Measurements from ENCODE around the gene NECTIN4.
A peak's percentile ranks its signal among the peaks of the same experiment; 100 is the strongest.
"Not testable (repeated sequence)": the region's sequence is repeated elsewhere in the genome, so short reads cannot be mapped to it uniquely, and the experiment has no call there.

Gene NECTIN4

GRCh38 chr1:161119092-161119903, 29.9 kb upstream of the NECTIN4 start:
- H3K27ac ChIP-seq, result peak overlapping the region; percentile 96
- no peak for TF ChIP-seq ZFX (IDR thresholded peaks at IDR 0.05; ENCODE audit: borderline replicate concordance)
- TF ChIP-seq, protein P1, sequence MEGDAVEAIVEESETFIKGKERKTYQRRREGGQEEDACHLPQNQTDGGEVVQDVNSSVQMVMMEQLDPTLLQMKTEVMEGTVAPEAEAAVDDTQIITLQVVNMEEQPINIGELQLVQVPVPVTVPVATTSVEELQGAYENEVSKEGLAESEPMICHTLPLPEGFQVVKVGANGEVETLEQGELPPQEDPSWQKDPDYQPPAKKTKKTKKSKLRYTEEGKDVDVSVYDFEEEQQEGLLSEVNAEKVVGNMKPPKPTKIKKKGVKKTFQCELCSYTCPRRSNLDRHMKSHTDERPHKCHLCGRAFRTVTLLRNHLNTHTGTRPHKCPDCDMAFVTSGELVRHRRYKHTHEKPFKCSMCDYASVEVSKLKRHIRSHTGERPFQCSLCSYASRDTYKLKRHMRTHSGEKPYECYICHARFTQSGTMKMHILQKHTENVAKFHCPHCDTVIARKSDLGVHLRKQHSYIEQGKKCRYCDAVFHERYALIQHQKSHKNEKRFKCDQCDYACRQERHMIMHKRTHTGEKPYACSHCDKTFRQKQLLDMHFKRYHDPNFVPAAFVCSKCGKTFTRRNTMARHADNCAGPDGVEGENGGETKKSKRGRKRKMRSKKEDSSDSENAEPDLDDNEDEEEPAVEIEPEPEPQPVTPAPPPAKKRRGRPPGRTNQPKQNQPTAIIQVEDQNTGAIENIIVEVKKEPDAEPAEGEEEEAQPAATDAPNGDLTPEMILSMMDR (IDR thresholded peaks at IDR 0.05), result peak; percentile 72

- no peak for TF ChIP-seq ZFX (IDR thresholded peaks at IDR 0.05; ENCODE audit: borderline replicate concordance)
- TF ChIP-seq, protein P1 (IDR thresholded peaks at IDR 0.05), result no peak
- H3K27ac ChIP-seq, result peak within 1 kb of the TSS; percentile 96
These were observed 28.6 kb upstream of the NECTIN4 start, which contains the start of the genes NIT1 and PFDN2 for GRCh38 chr1:161117759-161118581. Gene NIT1, plus strand, starts transcription at chr1:161118105. Its CDS starts 72 bp downstream, at chr1:161118177. Gene PFDN2, minus strand, starts transcription at chr1:161118037. Its CDS starts 11 bp downstream, at chr1:161118026.

GRCh38 chr1:161115961-161116360, 26.6 kb upstream of the NECTIN4 start:
- H3K27ac ChIP-seq, result not testable (repeated sequence)

DNA sequence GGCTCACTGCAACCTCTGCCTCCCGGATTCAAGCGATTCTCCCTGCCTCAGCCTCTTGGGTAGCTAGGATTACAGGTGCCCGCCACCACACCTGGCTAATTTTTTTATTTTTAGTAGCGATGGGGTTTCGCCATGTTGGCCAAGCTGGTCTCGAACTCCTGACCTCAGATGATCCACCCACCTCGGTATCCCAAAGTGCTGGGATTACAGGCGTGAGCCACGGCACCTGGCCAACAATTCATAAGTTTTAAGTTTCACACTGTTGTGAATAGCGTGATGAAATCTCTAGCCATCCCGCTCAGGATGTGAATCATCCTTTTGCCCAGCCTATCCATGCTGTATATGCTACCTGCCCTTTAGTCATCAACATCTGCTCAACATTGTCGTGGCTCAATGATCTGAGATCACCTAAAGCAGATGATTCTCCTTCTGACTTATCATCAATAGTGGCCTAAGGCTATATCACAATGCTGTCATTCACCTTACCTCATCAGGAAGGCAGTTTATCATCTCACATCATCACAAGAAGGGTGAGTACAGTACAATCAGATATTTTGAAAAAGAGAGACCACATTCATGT, 25.9 kb upstream of the NECTIN4 start:
- peak overlapping the region; percentile 5; the same call in 1 of the 2 replicates for H3K27ac ChIP-seq
- no peak for TF ChIP-seq ZFX (IDR thresholded peaks at IDR 0.05; ENCODE audit: borderline replicate concordance)
- TF ChIP-seq, protein P1 (IDR thresholded peaks at IDR 0.05), result no peak

- H3K27ac ChIP-seq, result peak overlapping the region; percentile 5; the same call in 1 of the 2 replicates
- TF ChIP-seq, protein P1 (IDR thresholded peaks at IDR 0.05), result no peak
- no peak for TF ChIP-seq ZFX (IDR thresholded peaks at IDR 0.05; ENCODE audit: borderline replicate concordance)
These were observed 25.2 kb upstream of the NECTIN4 start for GRCh38 chr1:161114556-161114955.

DNA sequence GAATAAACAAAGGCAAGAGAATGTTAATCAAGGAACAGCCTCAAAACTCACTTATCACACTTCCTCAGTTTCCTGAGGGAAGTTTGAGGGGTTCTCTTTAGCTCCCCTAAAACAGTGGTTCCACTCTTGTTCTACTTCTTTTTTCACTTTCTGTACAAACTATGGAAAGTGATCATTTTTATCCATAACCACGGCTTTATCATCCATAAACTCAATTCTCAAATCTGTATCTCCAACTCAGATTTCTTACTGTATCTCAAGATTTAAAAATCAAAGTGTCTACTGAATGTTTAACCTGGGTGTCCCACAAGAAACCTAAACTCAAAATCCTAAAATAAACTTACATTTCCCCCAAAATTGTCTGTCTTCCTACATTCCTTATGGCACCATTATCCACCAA, 24.6 kb upstream of the NECTIN4 start:
- H3K27ac ChIP-seq, result 0 out of 2 replicates have a peak overlapping the region, but pooled peaks have one; percentile 5
- no peak for TF ChIP-seq ZFX (IDR thresholded peaks at IDR 0.05; ENCODE audit: borderline replicate concordance)
- TF ChIP-seq, protein P1 (IDR thresholded peaks at IDR 0.05), result no peak

GRCh38 chr1:161111527-161111926, 22.2 kb upstream of the NECTIN4 start:
- no peak for TF ChIP-seq ZFX (IDR thresholded peaks at IDR 0.05; ENCODE audit: borderline replicate concordance)
- TF ChIP-seq, protein P1 (IDR thresholded peaks at IDR 0.05), result no peak
- H3K27ac ChIP-seq, result no peak overlapping the region
